A673 (cell line): ENCODE measurements around the gene TAGLN. TPM values are rescaled to one million over a fixed set of nuclear protein-coding genes. Genes with fewer than 3 reads are reported as not detected.

ENCODE experiments used
- Bru-seq: library from RNA; stranded (reverse); fragments of 400-500 nt; gene quantifications from one replicate; lab custom pipeline; 2021; lab: Mats Ljungman, UMichigan
- BruChase-seq, 2 experiments: library from RNA; stranded (reverse); fragments of 400-500 nt; gene quantifications; one replicate each; lab custom pipeline; 2021; lab: Mats Ljungman, UMichigan
- BruUV-seq: library from RNA; stranded (reverse); fragments of 400-500 nt; replicated peaks from 2 replicates; lab custom pipeline; 2021; lab: Mats Ljungman, UMichigan
- CTCF ChIA-PET: fragments of 300-600 bp; sonication (Branson Sonifier 250); formaldehyde crosslinking; loops from one replicate; lab custom pipeline; 2022; ENCODE audit warnings: antibody characterized with exemption; lab: Charles Lee
- POLR2A ChIA-PET: fragments of 300-600 bp; sonication (Branson Sonifier 250); formaldehyde crosslinking; loops from one replicate; lab custom pipeline; 2022; ENCODE audit warnings: antibody characterized with exemption; ENCODE audit not compliant: low non-redundant PET; lab: Charles Lee
- DNase-seq: peaks from one replicate; pipeline ENCODE4 v3.0.0-alpha.2; 2015; ENCODE audit warnings: low spot score
- H3K27ac ChIP-seq: fragments of 200-600 bp; sonication (generic); 2 replicates; pipeline ENCODE4 v1.5.1; 2016; ENCODE audit warnings: mixed run types, low read depth, mild to moderate bottlenecking, mixed read lengths, antibody characterized with exemption, low read length; ENCODE audit not compliant: poor library complexity, severe bottlenecking
- H3K27me3 ChIP-seq: fragments of 200-600 bp; sonication (generic); replicated peaks from 2 replicates; pipeline ENCODE4 v1.6.1; 2017; ENCODE audit warnings: mixed run types, low read depth, mild to moderate bottlenecking, mixed read lengths, antibody characterized with exemption, low read length; ENCODE audit not compliant: insufficient read depth, poor library complexity
- H3K36me3 ChIP-seq: fragments of 200-600 bp; sonication (generic); 2 replicates; pipeline ENCODE4 v1.6.1; 2016; ENCODE audit warnings: mixed run types, mild to moderate bottlenecking, mixed read lengths, antibody characterized with exemption, low read length; ENCODE audit not compliant: insufficient read depth, poor library complexity, severe bottlenecking
- H3K4me1 ChIP-seq: fragments of 200-600 bp; sonication (generic); 2 replicates; pipeline ENCODE4 v1.6.1; 2017; ENCODE audit warnings: mixed run types, mild to moderate bottlenecking, mixed read lengths, antibody characterized with exemption, low read length; ENCODE audit not compliant: insufficient read depth, poor library complexity, severe bottlenecking
- H3K4me3 ChIP-seq: fragments of 200-600 bp; sonication (generic); 2 replicates; pipeline ENCODE4 v1.5.1; 2016; ENCODE audit warnings: low read depth, mixed run types, mild to moderate bottlenecking, mixed read lengths, low read length; ENCODE audit not compliant: poor library complexity, severe bottlenecking
- H3K9me3 ChIP-seq: fragments of 200-600 bp; sonication (generic); 2 replicates; pipeline ENCODE4 v1.6.1; 2016; ENCODE audit warnings: mixed run types, low read depth, mild to moderate bottlenecking, mixed read lengths, antibody characterized with exemption, low read length; ENCODE audit not compliant: poor library complexity, severe bottlenecking
- CTCF ChIP-seq: fragments of 300-800, 200-600 bp; sonication (generic); conservative IDR thresholded peaks from 2 replicates; pipeline ENCODE4 v1.5.1; 2017; ENCODE audit warnings: low read depth, mild to moderate bottlenecking, antibody characterized with exemption, low read length, moderate library complexity, mixed read lengths
- EZH2 ChIP-seq: fragments of 200-600 bp; sonication (generic); IDR thresholded peaks from 2 replicates; pipeline ENCODE4 v1.6.1; 2017; ENCODE audit warnings: borderline replicate concordance, low read depth, mild to moderate bottlenecking, mixed read lengths, antibody characterized with exemption, low read length; ENCODE audit not compliant: poor library complexity, severe bottlenecking
- intact Hi-C: fragments of 100-400 bp; cut with micrococcal nuclease; formaldehyde crosslinking; loops from one replicate; pipeline ENCODE4 v1.10.0; 2022; ENCODE audit not compliant: unreplicated experiment
- long read RNA-seq: library from polyadenylated mRNA; stranded (forward); transcript quantifications from one replicate; pipeline ENCODE4 v2.0.0, GENCODE V29; 2022
- total RNA-seq: library from RNA; stranded (reverse); gene quantifications from 2 replicates; pipeline ENCODE4 v1.2.3, GENCODE V29; 2021

The TAGLN gene
- 19.4 and 27.2 TPM in 2 replicates for total RNA-seq
- Bru-seq, nascent RNA, result percentile 39 among the genes with signal in this experiment
- percentile 61 among the genes with signal in this experiment for BruChase-seq, experiment 1, labeled RNA remaining after a 2-hour chase
- BruChase-seq, experiment 2, labeled RNA remaining after a 6-hour chase, result percentile 70 among the genes with signal in this experiment
- long read RNA-seq, transcript TAGLN-207 (4 exons, 2,166 nt), result minor isoform, 5 of 24 reads
- long read RNA-seq, transcript TAGLN-202 (5 exons, 928 nt), result major isoform, 19 of 24 reads
- long read RNA-seq, partial matches to known transcripts, result 0 of 24 reads
- long read RNA-seq, other reads (novel, unspliced or antisense), result 0 of 24 reads

- CTCF ChIA-PET, result no interaction called here
- H3K27ac ChIP-seq, result no peak within 1 kb of the TSS
- POLR2A ChIA-PET, result no interaction called here
- no peaks in the 10 kb centered on the region for H3K36me3 ChIP-seq
- DNase-seq, result peak; percentile 53
- H3K27me3 ChIP-seq, result no peaks in the 10 kb centered on the region
- no peaks in the 10 kb centered on the region for H3K9me3 ChIP-seq
- no peak within 1 kb of the TSS for H3K4me3 ChIP-seq
- TF ChIP-seq EZH2 (no peak), CTCF (no peak)
- intact Hi-C loops, result no loop called here
- no TSS peak for BruUV-seq
- H3K4me1 ChIP-seq, result peaks cover 4% of the 10 kb centered on the region
Observed at GRCh38 chr11:117199053-117199915, at the start of gene TAGLN. TSS of gene TAGLN (plus strand) at chr11:117199370. CDS start at chr11:117203014, 3,644 bp downstream.

GRCh38 chr11:117152066-117152465 lies 47.1 kb upstream of the TAGLN start:
- intact Hi-C loops, result no loop called here
- BruUV-seq, result no TSS peak
- DNase-seq, result no peak
- CTCF ChIA-PET, result no interaction called here
- no peak overlapping the region for H3K27ac ChIP-seq
- H3K4me1 ChIP-seq, result peaks cover 6% of the 10 kb centered on the region
- no peak overlapping the region for H3K4me3 ChIP-seq
- POLR2A ChIA-PET, result no interaction called here
- H3K36me3 ChIP-seq, result peaks cover 55% of the 10 kb centered on the region
- H3K27me3 ChIP-seq, result no peaks in the 10 kb centered on the region
- TF ChIP-seq CTCF (no peak), EZH2 (no peak)
- no peaks in the 10 kb centered on the region for H3K9me3 ChIP-seq

- ChIA-PET CTCF (no interaction called here), POLR2A (no interaction called here)
- no peaks in the 10 kb centered on the region for H3K4me1 ChIP-seq
- intact Hi-C loops, result no loop called here
- peaks cover 52% of the 10 kb centered on the region for H3K36me3 ChIP-seq
- no peak overlapping the region for H3K27ac ChIP-seq
- no peak for DNase-seq
- no peaks in the 10 kb centered on the region for H3K27me3 ChIP-seq
- TF ChIP-seq EZH2, result no peak
- no peak for TF ChIP-seq CTCF
- no peaks in the 10 kb centered on the region for H3K9me3 ChIP-seq
- BruUV-seq, result no TSS peak
- no peak overlapping the region for H3K4me3 ChIP-seq
Observed at GRCh38 chr11:117154468-117154867, 44.7 kb upstream of the TAGLN start.
